ENCODE results near the gene SLC9A1.
"Not testable (repeated sequence)": the region's sequence is repeated elsewhere in the genome, so short reads cannot be mapped to it uniquely, and the experiment has no call there.

SLC9A1 gene

DNA sequence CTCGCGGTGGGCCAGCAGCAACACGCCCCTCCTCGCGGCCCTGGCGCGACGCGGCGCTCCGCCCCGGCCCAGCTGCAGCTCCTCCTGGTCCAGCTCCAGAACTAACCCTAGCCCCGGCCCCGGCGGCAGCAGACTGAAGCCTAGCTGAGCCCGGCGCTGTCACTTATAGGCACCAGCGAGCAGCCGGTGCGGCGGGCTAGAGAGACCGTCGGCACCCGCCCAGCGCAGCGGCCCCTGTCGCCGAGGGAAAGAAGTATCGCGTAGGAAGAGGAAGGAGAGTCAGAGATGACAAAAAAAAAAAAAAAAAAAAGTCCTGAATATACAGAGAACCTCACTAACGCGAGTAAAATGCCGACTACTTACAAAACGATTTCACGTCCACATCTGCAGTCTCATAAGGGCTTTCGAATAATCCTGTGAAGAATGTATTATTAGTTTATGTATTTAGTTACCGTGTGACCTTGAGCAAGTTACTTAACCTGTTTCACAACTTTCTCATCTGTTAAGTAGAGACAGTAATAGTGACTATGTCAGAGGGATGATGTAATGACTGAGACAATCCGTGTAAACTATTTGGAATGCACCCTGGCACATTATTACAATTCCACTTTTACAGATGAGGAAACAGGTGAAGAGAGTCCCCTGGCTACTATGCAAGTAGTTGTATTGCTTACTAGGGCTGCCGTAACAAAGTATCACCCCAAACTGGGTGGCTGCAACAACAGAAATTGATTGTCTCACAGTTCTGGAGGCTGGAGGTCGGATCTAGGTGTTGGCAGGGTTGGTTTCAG is at the start of gene SLC9A1:
TSS of gene SLC9A1 (minus strand) at position 135 of the 791 bp plus-strand sequence. CDS start 791 bp downstream, outside the sequence.
- peak; percentile 89 for DNase-seq

DNA sequence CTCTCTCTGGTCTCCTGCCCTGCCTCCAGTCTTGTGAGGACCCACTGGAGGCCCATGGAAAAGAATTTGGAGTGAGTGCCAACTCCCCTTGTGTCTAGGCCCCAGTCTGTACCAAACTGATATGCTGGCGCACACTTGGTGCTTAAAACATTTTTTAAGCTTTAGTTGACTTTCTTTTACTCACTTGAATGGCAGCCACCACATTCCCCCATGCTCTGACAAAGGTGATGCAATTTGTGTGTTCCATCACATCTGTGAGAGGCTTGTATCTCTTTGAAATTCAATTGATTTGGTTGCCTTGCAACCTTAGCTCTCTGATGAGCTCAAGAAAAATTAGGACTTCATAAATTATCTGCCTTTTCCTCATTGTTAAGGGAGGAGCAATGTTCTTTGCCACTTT is 49.0 kb upstream of the SLC9A1 start:
- DNase-seq: no peak

DNA sequence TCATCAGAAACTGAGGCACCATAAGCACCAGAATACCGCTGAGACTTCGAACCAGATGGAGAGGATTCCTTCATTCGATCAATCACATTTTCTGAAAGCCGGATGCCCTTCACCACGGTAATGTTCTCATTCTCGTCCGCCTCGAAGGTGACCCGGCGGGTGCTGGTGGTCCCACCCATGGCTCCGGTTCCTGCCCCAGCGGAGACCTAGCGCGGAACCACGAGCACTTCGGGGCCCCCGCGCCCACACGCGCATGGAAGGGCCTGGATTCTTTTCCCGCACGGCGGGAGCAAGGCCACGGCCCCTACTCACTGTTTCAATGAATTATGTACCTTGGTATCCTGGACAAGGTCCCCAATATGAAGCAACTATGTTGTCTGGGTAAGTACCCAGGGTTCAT is 46.4 kb upstream of the SLC9A1 start:
- no peak for DNase-seq

DNA sequence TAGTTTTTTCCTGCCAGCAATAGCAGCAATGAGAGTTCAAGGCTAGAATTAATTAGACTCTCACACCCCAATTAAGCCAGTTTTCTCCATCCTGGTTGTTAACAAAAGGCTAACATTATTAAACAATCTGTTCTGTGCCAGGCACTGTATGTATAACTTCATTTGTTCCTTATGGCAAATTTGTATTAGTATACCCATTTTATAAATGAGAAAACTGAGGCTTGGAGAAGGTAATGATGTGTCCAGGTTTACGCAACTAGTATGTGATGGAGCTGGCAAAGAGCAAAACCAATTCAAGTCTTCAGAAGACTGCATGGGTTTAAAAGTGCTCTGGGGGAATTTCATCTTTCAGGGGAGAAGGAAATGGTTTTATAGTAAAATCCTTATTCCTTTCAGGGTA is 38.3 kb upstream of the SLC9A1 start:
- DNase-seq: no peak

DNA sequence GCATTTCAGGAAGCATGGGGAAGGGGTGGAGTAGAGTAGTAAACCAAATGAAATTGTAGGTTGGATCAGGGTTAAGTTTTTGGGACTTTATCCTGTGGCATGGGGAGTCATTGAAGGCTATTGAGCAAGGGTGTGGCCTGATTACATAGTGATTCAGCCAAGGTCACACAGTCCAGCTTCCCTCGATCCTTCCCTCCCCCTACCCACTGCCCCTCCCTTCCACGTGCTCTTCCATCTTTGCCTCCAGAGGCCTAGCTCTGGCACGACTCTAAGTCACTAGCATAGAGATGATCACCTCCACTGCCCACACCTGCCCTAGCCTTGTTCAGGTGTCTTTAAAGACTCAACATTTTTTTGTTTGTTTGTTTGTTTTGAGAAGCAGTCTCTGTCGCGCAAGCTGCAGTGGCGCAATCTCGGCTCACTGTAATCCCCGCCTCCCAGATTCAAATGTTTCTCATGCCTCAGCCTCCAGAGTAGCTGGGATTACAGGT is 37.2 kb upstream of the SLC9A1 start:
- DNase-seq: no peak

GRCh38 chr1:27184665-27185064 is 29.7 kb upstream of the SLC9A1 start:
- not testable (repeated sequence) for DNase-seq

GRCh38 chr1:27179979-27180378 is 25.1 kb upstream of the SLC9A1 start:
- DNase-seq: no peak

- DNase-seq: peak; percentile 61
Measured at GRCh38 chr1:27179379-27179778, 24.5 kb upstream of the SLC9A1 start.

DNA sequence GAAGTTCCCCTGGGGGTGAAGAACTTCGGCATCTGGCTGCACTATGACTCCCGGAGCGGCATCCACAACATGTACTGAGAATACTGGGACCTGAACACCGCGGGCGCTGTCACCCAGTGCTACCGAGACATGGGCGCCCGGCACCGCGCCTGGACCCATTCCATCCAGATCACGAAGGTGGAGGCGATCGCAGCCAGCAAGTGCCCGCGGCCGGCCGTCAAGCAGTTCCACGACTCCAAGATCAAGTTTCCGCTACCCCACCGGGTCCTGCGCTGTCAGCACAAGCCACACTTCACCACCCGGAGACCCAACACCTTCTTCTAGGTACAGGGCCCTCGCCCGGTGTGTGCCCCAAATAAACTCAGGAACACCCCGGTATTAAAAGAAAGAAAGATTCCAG is 22.0 kb upstream of the SLC9A1 start:
- DNase-seq: no peak

DNA sequence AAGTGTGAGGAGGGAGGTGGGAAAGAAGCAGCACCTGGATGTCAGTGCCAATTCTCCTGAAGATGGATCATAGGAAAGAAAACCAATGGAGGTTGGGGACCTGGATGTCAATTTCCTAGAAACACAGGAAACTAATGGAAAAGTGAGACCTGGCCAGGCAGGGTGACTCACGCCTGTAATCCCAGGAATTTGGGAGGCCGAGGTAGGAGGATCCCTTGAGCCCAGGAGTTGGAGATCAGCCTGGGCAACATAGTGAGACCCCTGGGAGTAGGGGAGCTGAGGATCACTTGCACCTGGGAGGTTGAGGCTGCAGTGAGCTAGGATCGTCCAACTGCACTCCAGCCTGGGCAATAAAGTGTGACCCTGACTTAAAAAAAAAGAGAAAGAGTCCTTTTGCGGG is 21.4 kb upstream of the SLC9A1 start:
- no peak for DNase-seq

GRCh38 chr1:27172992-27173391 is 18.1 kb upstream of the SLC9A1 start:
- not testable (repeated sequence) for DNase-seq

- no peak for DNase-seq
Measured at GRCh38 chr1:27166929-27167328, 12.0 kb upstream of the SLC9A1 start.

DNA sequence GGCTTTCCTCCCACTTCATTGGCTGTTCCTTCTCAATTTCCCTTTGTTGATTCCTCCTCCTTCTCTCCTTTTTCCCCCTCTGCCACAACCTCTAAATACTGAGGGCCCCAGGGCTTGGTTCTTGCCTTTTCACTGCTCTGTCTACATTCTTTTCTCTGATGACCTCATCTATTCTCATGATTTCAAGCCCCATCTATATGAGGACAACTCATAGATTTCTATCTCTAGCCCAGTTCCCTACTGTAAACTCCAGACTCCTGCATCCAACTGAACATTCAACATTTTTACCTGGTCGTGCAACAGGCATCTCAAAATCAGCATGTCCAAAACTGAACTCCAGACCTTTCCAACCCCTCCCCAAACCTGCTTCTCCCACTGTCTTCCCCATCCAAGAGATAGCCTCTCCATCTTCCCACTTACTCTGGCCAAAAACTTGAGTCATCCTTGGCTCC is 11.5 kb upstream of the SLC9A1 start:
- DNase-seq: no peak

GRCh38 chr1:27163093-27163492 is 8.2 kb upstream of the SLC9A1 start:
- DNase-seq: no peak

- DNase-seq: no peak
Measured at GRCh38 chr1:27162090-27162489, 7.2 kb upstream of the SLC9A1 start.

- peak; percentile 58 for DNase-seq
Measured at GRCh38 chr1:27161594-27161993, 6.7 kb upstream of the SLC9A1 start.

GRCh38 chr1:27157194-27157593 is 2.3 kb upstream of the SLC9A1 start:
- DNase-seq: no peak

- no peak for DNase-seq
Measured at GRCh38 chr1:27154469-27154990, 395 bp downstream of the SLC9A1 start.

- no peak for DNase-seq
Measured at GRCh38 chr1:27153927-27154358, 982 bp downstream of the SLC9A1 start.

- no peak for DNase-seq
Measured at GRCh38 chr1:27153549-27153886, 1.4 kb downstream of the SLC9A1 start.

- DNase-seq: no peak
Measured at GRCh38 chr1:27152829-27153548, 1.9 kb downstream of the SLC9A1 start.

- DNase-seq: no peak
Measured at GRCh38 chr1:27152004-27152828, 2.7 kb downstream of the SLC9A1 start.

DNA sequence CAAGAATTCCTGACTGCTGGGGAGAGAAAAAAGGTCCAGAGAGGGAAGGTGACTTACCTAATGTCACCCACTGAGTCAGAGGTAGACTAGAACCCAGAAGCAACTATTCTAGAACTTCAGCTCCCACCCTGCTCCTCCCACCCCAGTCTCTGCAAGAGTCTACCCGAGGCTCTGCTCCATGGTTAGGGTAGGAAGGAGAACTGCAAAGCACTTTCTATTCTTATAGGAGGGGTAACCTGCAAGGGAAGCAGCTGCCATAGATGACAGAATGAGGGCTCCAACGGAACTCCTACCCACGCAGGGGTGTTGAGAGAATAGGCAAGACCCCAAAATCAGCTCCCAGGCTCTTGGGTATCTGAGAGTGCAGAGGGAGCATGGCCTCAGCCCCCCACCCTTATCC is 4.3 kb downstream of the SLC9A1 start:
- DNase-seq: no peak

Measured in NCI-H345 (cell line).